Activated CD8-positive, alpha-beta T cell treated with anti-CD3 and anti-CD28 coated beads, Interleukin-2, amount 10 ng/mL, durations not matched to agents 7 days and 5 days (primary cell): ENCODE results near the gene KCNIP4. TPM values are rescaled to one million over a fixed set of nuclear protein-coding genes. Genes with fewer than 3 reads are reported as not detected.

Source experiments
- ATAC-seq: fragments of 150-1000 bp; cut with Tn5 transposase; one replicate; pipeline ENCODE4 v1.10.0; 2021; ENCODE audit warnings: moderate library complexity
- CTCF ChIA-PET: fragments of 350-600 bp; sonication (Branson Sonifier 250); formaldehyde crosslinking; loops from one replicate; lab custom pipeline; 2021; ENCODE audit warnings: antibody characterized with exemption; lab: Charles Lee
- POLR2A ChIA-PET: fragments of 350-600 bp; sonication (Branson Sonifier 250); formaldehyde crosslinking; loops from one replicate; lab custom pipeline; 2021; ENCODE audit warnings: antibody characterized with exemption; lab: Charles Lee
- DNase-seq: peaks from one replicate; pipeline ENCODE4 v3.0.0-alpha.2; 2020
- H3K27ac Mint-ChIP-seq: one replicate; pipeline ENCODE4 v1.8.0; 2021; ENCODE audit warnings: mild to moderate bottlenecking, mixed read lengths
- H3K27me3 Mint-ChIP-seq: one replicate; pipeline ENCODE4 v1.8.0; 2021; ENCODE audit warnings: low read depth, mixed read lengths
- H3K36me3 Mint-ChIP-seq: one replicate; pipeline ENCODE4 v1.8.0; 2021; ENCODE audit warnings: low read depth, mixed read lengths
- H3K4me1 Mint-ChIP-seq: one replicate; pipeline ENCODE4 v1.8.0; 2021; ENCODE audit warnings: low read depth, mixed read lengths
- H3K4me3 Mint-ChIP-seq: one replicate; pipeline ENCODE4 v1.8.0; 2021; ENCODE audit warnings: mild to moderate bottlenecking, mixed read lengths
- H3K9me3 Mint-ChIP-seq: one replicate; pipeline ENCODE4 v1.8.0; 2022; ENCODE audit warnings: mixed read lengths; ENCODE audit not compliant: insufficient read depth
- total RNA-seq, 2 experiments: library from RNA; stranded (reverse); gene quantifications; one replicate each; pipeline ENCODE4 v1.2.3, GENCODE V29; 2021

KCNIP4 gene
- total RNA-seq, 2 experiments from 2014 or later = not detected

DNA sequence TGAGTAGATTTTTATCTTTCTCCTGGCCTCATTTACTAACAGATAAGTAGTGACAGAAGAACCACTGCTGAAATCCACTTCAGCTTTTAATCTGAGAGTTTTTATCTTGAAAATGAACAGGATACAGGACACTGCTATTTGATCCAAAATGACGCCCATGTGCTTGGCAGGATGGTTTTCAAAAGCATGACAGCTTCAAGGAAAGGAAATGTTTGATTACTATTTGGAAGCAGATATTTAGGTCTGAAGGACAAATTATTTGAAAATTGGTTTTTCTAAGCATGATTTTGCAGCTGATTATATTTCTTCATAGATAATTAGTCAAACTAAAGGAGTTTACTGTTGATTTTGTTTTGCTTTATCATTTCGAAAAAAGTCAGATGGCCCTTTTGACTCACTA lies 1237.2 kb downstream of the KCNIP4 start:
- H3K4me1 Mint-ChIP-seq = no peaks in the 10 kb centered on the region
- no peaks in the 10 kb centered on the region for H3K9me3 Mint-ChIP-seq
- H3K27me3 Mint-ChIP-seq = no peaks in the 10 kb centered on the region
- no peak overlapping the region for H3K27ac Mint-ChIP-seq
- ChIA-PET CTCF (no interaction called here), POLR2A (no interaction called here)
- H3K4me3 Mint-ChIP-seq = no peak overlapping the region
- peaks cover 30% of the 10 kb centered on the region for H3K36me3 Mint-ChIP-seq
- no peak for DNase-seq
- ATAC-seq = no peak

DNA sequence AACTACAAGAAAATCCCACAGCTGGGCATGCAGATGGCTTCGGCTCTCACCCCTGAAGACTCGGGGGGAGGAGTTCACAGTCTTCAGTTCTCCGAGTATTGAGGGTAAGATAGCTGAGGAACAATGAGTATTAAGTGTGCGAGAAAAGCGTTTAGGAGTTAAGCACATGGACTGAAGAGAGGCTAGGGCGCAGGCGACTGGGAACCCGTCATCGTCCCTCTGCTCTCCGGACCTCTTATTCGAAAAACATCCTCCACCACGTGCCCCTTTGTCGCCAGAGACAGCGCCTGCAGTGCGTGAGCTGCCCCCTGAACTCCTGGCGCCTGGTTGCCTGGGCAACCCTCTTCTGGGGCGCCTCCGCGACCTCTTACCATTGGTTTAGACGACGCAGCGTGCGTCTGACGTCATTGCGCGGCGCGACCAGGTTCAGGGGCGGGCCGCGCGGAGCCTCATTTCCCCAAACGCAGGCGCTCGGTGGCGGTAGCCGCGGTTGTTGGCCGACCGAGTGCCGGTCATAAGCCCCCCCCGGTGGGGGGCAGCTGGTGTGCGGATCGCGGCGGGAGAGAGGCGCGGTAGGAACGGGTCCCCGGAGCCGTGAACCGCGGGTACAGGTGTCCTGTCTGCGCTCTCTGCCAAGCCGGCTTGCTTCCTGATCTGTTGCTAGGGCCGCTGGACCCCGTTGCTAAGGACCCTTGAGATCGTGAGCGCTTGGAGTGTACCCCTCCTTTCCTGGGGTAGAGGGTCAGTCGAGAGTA lies 1248.4 kb downstream of the KCNIP4 start, which contains the start of gene PACRGL:
PACRGL (plus strand) TSS at position 452 of the 755 bp plus-strand sequence. CDS start 4,024 bp downstream, outside the sequence.
- H3K4me1 Mint-ChIP-seq = peaks cover 15% of the 10 kb centered on the region
- peak within 1 kb of the TSS; percentile 91 for H3K4me3 Mint-ChIP-seq
- CTCF ChIA-PET = interaction anchor here (1.0 to 1.3 kb wide), 3 partner anchors 12 to 73 kb away, joined by 3 to 7 read pairs (median 4); no protein-coding TSS in a partner anchor
- POLR2A ChIA-PET = interaction anchor here (0.6 to 1.0 kb wide), 2 partner anchors 57 to 1757 kb away, joined by 3 read pairs; no protein-coding TSS in a partner anchor
- peak within 1 kb of the TSS; percentile 95 for H3K27ac Mint-ChIP-seq
- ATAC-seq = peak; percentile 99
- H3K36me3 Mint-ChIP-seq = peaks cover 8% of the 10 kb centered on the region
- no peaks in the 10 kb centered on the region for H3K9me3 Mint-ChIP-seq
- H3K27me3 Mint-ChIP-seq = no peaks in the 10 kb centered on the region
- peak; percentile 96 for DNase-seq

DNA sequence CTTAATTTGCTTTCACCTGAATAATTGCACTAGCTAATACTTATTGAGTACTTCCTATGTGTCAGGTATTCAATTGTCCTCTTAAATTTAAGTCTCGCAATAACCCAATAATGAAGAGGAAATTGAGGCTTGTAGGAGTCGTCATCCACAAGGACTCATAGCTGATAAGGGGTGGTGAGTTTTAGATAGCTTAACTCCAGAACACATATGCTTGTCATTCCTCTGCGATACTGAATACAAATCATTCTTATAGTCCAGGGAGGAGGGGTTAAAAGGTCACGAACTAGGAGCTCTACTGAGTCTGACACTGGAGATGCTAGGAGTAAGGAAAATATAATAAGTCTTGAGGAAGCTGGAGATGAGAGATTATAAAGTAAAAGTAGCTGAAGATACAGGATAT lies 1249.8 kb downstream of the KCNIP4 start:
- H3K4me3 Mint-ChIP-seq = no peak overlapping the region

DNA sequence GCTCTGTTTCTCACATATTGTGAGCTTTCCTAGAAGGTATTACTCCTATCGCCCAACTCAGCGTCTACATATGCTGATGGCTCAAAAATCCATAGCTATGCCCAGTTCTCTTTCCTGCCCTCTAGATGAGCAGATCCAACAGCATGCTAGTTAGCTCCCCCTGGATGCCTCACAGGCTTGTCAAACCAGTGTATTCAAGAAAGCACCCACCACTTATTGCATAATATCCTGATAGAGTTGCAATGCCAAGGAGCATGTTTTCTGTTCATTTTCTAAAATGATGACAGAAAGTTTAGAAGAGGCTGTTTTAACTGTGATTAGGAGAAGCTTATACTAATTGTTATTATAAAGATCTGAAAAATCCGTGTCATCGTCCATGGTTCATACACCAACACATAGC lies 1250.2 kb downstream of the KCNIP4 start:
- Mint-ChIP-seq H3K27me3 (no peaks in the 10 kb centered on the region), H3K4me3 (no peak overlapping the region), H3K27ac (no peak overlapping the region), H3K36me3 (no peaks in the 10 kb centered on the region), H3K9me3 (no peaks in the 10 kb centered on the region), H3K4me1 (peaks cover 15% of the 10 kb centered on the region)
- DNase-seq (no peak), ATAC-seq (no peak)
- ChIA-PET POLR2A (no interaction called here), CTCF (interaction anchor here (2.2 kb wide), 1 partner anchor 13 kb away, joined by 10 read pairs; no protein-coding TSS in a partner anchor)

More for the DNA sequence above, 1249.8 kb downstream of the KCNIP4 start:
- CTCF ChIA-PET = interaction anchor here (2.2 kb wide), 1 partner anchor 14 kb away, joined by 10 read pairs; no protein-coding TSS in a partner anchor
- DNase-seq (no peak), ATAC-seq (no peak)
- Mint-ChIP-seq H3K36me3 (no peaks in the 10 kb centered on the region), H3K27ac (no peak overlapping the region), H3K4me1 (peaks cover 15% of the 10 kb centered on the region), H3K27me3 (no peaks in the 10 kb centered on the region), H3K9me3 (no peaks in the 10 kb centered on the region)
- POLR2A ChIA-PET = no interaction called here

DNA sequence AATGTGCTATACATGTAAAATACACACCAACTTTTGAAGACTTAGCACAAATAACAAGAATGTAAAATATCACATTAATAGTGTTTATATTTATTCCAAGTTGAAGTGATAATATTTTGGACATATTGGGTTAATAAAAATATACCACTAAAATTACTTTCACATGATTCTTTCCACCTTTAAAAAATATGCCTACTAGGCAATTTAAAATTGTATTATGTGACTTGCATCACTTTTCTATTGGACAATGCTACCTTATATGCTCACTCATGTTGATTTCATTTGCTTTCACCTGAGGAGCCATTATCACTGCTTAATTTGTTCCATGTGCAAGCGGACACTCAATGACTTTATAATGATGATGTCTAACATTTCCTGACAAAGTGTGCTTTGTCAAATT lies 1251.8 kb downstream of the KCNIP4 start:
- CTCF ChIA-PET = interaction anchor here (2.5 kb wide), 1 partner anchor 12 kb away, joined by 14 read pairs; no protein-coding TSS in a partner anchor

DNA sequence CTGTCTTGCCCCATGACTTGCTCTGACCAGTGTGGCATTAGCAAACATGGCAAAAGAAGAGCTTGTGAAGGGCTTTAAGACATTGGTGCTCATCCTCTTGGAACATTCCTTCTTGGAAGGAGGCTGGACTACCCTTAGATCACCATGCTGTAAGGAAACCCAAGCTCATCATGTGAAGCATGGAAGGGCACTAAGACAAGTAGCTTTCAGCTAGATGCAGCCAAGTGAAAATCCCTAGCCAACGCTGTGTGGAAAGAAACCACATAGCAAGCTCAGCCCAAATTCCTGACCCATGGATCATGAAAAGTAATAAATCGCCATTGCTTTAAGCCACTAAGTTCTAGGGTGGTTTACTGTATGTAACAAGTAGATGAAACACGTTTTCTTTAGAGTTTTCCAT lies 1260.7 kb downstream of the KCNIP4 start:
- H3K9me3 Mint-ChIP-seq = no peaks in the 10 kb centered on the region
- CTCF ChIA-PET = interaction anchor here (1.0 kb wide), 1 partner anchor 13 kb away, joined by 7 read pairs; the partner anchor contains the start of gene PACRGL

More for the DNA sequence above, 1251.8 kb downstream of the KCNIP4 start:
- POLR2A ChIA-PET = no interaction called here
- H3K4me3 Mint-ChIP-seq = no peak overlapping the region
- no peak overlapping the region for H3K27ac Mint-ChIP-seq
- no peaks in the 10 kb centered on the region for H3K9me3 Mint-ChIP-seq
- no peaks in the 10 kb centered on the region for H3K36me3 Mint-ChIP-seq
- no peak for DNase-seq
- ATAC-seq = no peak
- H3K4me1 Mint-ChIP-seq = peaks cover 12% of the 10 kb centered on the region
- H3K27me3 Mint-ChIP-seq = no peaks in the 10 kb centered on the region

DNA sequence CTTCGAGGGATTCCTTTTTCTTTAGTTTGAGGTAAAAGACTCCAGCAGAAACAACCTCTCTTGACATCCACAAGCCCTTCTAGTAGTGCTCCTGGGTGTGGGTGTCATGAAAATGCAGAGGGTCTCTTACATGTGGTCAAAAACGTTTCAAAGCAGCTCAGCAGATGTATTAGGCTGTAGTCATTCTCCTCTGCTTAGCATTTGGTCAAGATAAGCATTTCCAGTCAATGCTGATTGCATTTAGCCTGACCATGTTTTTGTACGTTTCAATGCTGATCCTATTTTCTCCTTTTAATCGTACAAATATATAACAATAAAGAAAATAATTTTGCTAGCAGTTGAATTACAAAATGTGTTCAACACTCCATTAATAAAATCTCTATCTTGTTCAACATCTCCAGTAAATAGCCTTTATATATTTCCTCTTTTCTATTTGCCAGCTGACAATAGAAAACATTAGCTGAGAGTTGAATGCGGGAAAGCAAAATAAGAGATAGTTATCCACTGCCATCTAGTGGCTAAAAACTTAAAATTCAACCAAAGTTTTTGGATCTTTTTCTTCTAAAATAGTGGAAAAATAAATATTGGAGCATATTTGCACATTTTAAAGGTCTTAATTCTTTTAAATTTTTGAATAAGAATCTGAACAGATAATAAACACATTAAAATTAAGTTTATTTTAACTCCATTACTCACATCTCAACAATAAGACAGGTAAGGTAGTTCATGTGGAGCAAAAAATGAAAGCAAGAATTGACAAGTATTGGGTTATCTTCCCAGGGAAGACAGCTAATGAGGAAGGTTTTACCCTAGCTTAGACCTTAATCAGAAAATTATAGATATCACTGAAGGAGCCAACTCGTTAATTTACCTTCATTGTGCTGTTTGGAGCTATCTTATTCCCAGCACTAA lies 1263.5 kb downstream of the KCNIP4 start:
- POLR2A ChIA-PET = no interaction called here
- Mint-ChIP-seq H3K9me3 (no peaks in the 10 kb centered on the region), H3K27ac (no peak overlapping the region), H3K4me1 (no peaks in the 10 kb centered on the region), H3K27me3 (peaks cover 11% of the 10 kb centered on the region), H3K36me3 (no peaks in the 10 kb centered on the region), H3K4me3 (no peak overlapping the region)
- ATAC-seq = no peak
- CTCF ChIA-PET = interaction anchor here (0.6 to 3.3 kb wide), 17 partner anchors 9 to 291 kb away, joined by 3 to 16 read pairs (median 5); partner anchors contain the start of gene PACRGL
- no peak for DNase-seq

More for the DNA sequence above, 1260.7 kb downstream of the KCNIP4 start:
- ATAC-seq = no peak
- POLR2A ChIA-PET = no interaction called here
- Mint-ChIP-seq H3K27ac (no peak overlapping the region), H3K27me3 (peaks cover 13% of the 10 kb centered on the region), H3K4me3 (no peak overlapping the region), H3K36me3 (no peaks in the 10 kb centered on the region), H3K4me1 (no peaks in the 10 kb centered on the region)
- no peak for DNase-seq

DNA sequence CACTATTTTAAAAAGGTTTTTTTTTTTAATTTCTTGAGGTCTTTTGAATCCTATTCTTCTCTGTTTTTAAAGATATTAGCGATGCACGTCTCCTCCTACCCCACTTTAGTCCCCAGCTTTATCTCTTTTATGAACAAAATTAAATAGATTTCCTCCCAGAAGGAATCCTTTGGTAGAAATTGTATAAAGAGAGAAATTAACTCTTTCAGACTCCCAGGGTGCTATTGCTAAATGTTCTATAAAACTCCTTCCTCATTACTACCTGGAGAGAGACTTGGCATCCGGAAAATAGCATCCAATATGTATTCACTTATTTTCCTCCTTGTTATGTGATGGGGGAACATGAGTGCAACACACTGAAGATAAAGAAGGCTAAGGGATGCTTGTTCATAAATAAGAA lies 1264.8 kb downstream of the KCNIP4 start:
- POLR2A ChIA-PET = no interaction called here
- Mint-ChIP-seq H3K4me1 (no peaks in the 10 kb centered on the region), H3K36me3 (no peaks in the 10 kb centered on the region)

DNA sequence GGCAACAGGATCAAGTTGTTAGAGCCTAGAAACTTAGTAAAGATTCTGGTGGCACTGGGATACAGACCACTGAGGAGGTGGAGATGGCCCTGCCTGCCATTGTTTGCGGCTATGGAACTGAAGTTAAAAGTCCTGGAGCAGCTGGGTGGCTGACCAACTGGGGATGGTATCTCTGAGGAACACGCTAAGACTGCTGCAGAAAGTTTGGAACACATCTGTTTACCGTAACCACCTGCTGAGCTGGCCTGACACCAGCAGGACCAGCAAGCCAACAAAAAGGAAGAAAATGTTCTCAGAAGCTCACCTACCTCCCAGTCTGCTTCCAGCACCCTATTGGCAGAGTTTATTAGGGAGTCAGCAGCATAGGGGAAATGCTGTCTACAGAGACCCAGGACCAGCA lies 1265.7 kb downstream of the KCNIP4 start:
- DNase-seq (no peak), ATAC-seq (no peak)
- Mint-ChIP-seq H3K36me3 (no peaks in the 10 kb centered on the region), H3K4me1 (no peaks in the 10 kb centered on the region), H3K4me3 (no peak overlapping the region), H3K27me3 (peaks cover 9% of the 10 kb centered on the region), H3K27ac (no peak overlapping the region), H3K9me3 (no peaks in the 10 kb centered on the region)
- ChIA-PET CTCF (interaction anchor here (2.8 kb wide), 1 partner anchor 266 kb away, joined by 16 read pairs; no protein-coding TSS in a partner anchor), POLR2A (no interaction called here)

More for the DNA sequence above, 1264.8 kb downstream of the KCNIP4 start:
- Mint-ChIP-seq H3K9me3 (no peaks in the 10 kb centered on the region), H3K27me3 (peaks cover 9% of the 10 kb centered on the region), H3K4me3 (no peak overlapping the region), H3K27ac (no peak overlapping the region)
- CTCF ChIA-PET = interaction anchor here (2.0 to 2.8 kb wide), 3 partner anchors 12 to 289 kb away, joined by 12 to 16 read pairs (median 14); no protein-coding TSS in a partner anchor
- ATAC-seq (no peak), DNase-seq (no peak)

DNA sequence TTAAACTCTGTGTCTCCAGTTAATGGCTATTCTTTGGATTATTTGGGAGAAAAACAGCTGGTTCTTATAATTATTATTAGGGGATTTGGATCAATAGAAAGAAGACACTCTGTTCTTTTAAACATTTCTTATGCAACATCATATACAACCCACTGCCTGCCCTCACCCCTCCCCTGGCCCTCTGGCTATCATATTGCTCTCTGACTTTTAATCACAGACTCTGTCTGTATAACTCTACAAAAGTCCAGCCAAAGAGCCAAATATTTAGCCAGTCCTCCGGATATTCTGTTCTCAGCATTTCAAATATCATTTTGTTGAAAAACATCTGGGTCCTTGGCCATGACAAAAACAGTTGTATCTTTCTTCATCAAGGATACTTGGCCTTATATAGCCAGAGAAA lies 1267.3 kb downstream of the KCNIP4 start:
- ChIA-PET CTCF (no interaction called here), POLR2A (no interaction called here)
- no peak overlapping the region for H3K4me3 Mint-ChIP-seq
- H3K27me3 Mint-ChIP-seq = peaks cover 9% of the 10 kb centered on the region
- no peaks in the 10 kb centered on the region for H3K36me3 Mint-ChIP-seq
- no peaks in the 10 kb centered on the region for H3K9me3 Mint-ChIP-seq
- H3K27ac Mint-ChIP-seq = no peak overlapping the region
- no peaks in the 10 kb centered on the region for H3K4me1 Mint-ChIP-seq
- DNase-seq (no peak), ATAC-seq (no peak)

DNA sequence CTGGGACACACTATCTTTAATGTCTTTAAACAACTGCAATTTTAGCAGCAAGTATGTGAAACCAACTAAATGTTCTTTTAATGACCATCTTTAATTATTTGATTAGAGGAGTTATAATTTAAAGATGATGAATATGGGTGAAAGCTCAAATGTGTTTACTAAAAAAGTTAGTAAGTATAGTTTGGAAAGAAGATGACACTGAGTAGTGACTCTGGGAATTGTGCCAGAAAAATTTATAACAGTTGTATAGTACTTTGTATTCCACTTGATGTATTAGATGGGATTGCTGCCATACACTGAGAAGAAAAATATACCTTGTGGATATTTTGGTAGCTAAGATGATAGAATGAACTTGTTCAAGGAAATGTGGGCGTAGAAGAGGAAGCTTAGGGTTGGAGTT lies 1267.8 kb downstream of the KCNIP4 start:
- H3K4me1 Mint-ChIP-seq = no peaks in the 10 kb centered on the region
- H3K27ac Mint-ChIP-seq = no peak overlapping the region
- H3K9me3 Mint-ChIP-seq = no peaks in the 10 kb centered on the region
- peaks cover 13% of the 10 kb centered on the region for H3K27me3 Mint-ChIP-seq
- H3K36me3 Mint-ChIP-seq = no peaks in the 10 kb centered on the region
- H3K4me3 Mint-ChIP-seq = no peak overlapping the region
- ChIA-PET CTCF (no interaction called here), POLR2A (no interaction called here)
- no peak for DNase-seq
- ATAC-seq = no peak
